Measurements from ENCODE around the gene CDO1.
"Not testable (repeated sequence)": the region's sequence is repeated elsewhere in the genome, so short reads cannot be mapped to it uniquely, and the experiment has no call there.

The CDO1 gene

GRCh38 chr5:115825948-115826347, 9.5 kb upstream of the CDO1 start:
- TF ChIP-seq CTCF (conservative IDR thresholded peaks at IDR 0.05; ENCODE audit: low read depth, low read length), result no peak
- Histone ChIP-seq H2AFZ (ENCODE audit: low read depth) (no peak overlapping the region), H3K79me2 (ENCODE audit: insufficient read depth, low read depth) (no peaks in the 10 kb centered on the region), H3K27me3 (ENCODE audit: insufficient read depth, low read depth) (no peaks in the 10 kb centered on the region), H3K4me3 (IDR thresholded peaks at IDR 0.05; ENCODE audit: insufficient read depth, low read depth, low read length) (no peak overlapping the region), H3K9ac (no peak overlapping the region), H3K27ac (no peak overlapping the region), H3K4me1 (ENCODE audit: low read depth, poor library complexity, severe bottlenecking) (no peaks in the 10 kb centered on the region), H3K4me2 (no peak overlapping the region), H4K20me1 (ENCODE audit: insufficient read depth) (no peaks in the 10 kb centered on the region), H3K36me3 (ENCODE audit: insufficient read depth) (no peaks in the 10 kb centered on the region)

- not testable (repeated sequence) for H3K9ac ChIP-seq; H3K4me2 ChIP-seq; H3K79me2 ChIP-seq (ENCODE audit: insufficient read depth, low read depth); H3K27ac ChIP-seq; H4K20me1 ChIP-seq (ENCODE audit: insufficient read depth); H3K27me3 ChIP-seq (ENCODE audit: insufficient read depth, low read depth); H3K36me3 ChIP-seq (ENCODE audit: insufficient read depth); H3K4me1 ChIP-seq (ENCODE audit: low read depth, poor library complexity, severe bottlenecking); H3K4me3 ChIP-seq (IDR thresholded peaks at IDR 0.05; ENCODE audit: insufficient read depth, low read depth, low read length); H2AFZ ChIP-seq (ENCODE audit: low read depth)
These were observed 8.5 kb upstream of the CDO1 start for GRCh38 chr5:115824983-115825382.

GRCh38 chr5:115820846-115821245, 4.4 kb upstream of the CDO1 start:
- Histone ChIP-seq H3K27ac (no peak overlapping the region), H2AFZ (ENCODE audit: low read depth) (no peak overlapping the region), H3K9ac (no peak overlapping the region), H3K36me3 (ENCODE audit: insufficient read depth) (no peaks in the 10 kb centered on the region), H4K20me1 (ENCODE audit: insufficient read depth) (no peaks in the 10 kb centered on the region), H3K79me2 (ENCODE audit: insufficient read depth, low read depth) (no peaks in the 10 kb centered on the region), H3K27me3 (ENCODE audit: insufficient read depth, low read depth) (no peaks in the 10 kb centered on the region), H3K4me1 (ENCODE audit: low read depth, poor library complexity, severe bottlenecking) (no peaks in the 10 kb centered on the region), H3K4me2 (no peak overlapping the region), H3K4me3 (IDR thresholded peaks at IDR 0.05; ENCODE audit: insufficient read depth, low read depth, low read length) (no peak overlapping the region)
- no peak for TF ChIP-seq CTCF (conservative IDR thresholded peaks at IDR 0.05; ENCODE audit: low read depth, low read length)

GRCh38 chr5:115818821-115819220, 2.4 kb upstream of the CDO1 start:
- Histone ChIP-seq H3K4me1 (ENCODE audit: low read depth, poor library complexity, severe bottlenecking) (no peaks in the 10 kb centered on the region), H2AFZ (ENCODE audit: low read depth) (no peak overlapping the region), H3K27ac (no peak overlapping the region), H4K20me1 (ENCODE audit: insufficient read depth) (no peaks in the 10 kb centered on the region), H3K36me3 (ENCODE audit: insufficient read depth) (no peaks in the 10 kb centered on the region), H3K9ac (no peak overlapping the region), H3K4me3 (IDR thresholded peaks at IDR 0.05; ENCODE audit: insufficient read depth, low read depth, low read length) (no peak overlapping the region), H3K79me2 (ENCODE audit: insufficient read depth, low read depth) (no peaks in the 10 kb centered on the region), H3K4me2 (no peak overlapping the region), H3K27me3 (ENCODE audit: insufficient read depth, low read depth) (no peaks in the 10 kb centered on the region)
- no peak for TF ChIP-seq CTCF (conservative IDR thresholded peaks at IDR 0.05; ENCODE audit: low read depth, low read length)

- no peak overlapping the region for H3K4me2 ChIP-seq
- TF ChIP-seq CTCF (conservative IDR thresholded peaks at IDR 0.05; ENCODE audit: low read depth, low read length), result no peak
- H3K79me2 ChIP-seq (ENCODE audit: insufficient read depth, low read depth), result no peaks in the 10 kb centered on the region
- H3K36me3 ChIP-seq (ENCODE audit: insufficient read depth), result no peaks in the 10 kb centered on the region
- H3K4me3 ChIP-seq (IDR thresholded peaks at IDR 0.05; ENCODE audit: insufficient read depth, low read depth, low read length), result no peak overlapping the region
- no peak overlapping the region for H2AFZ ChIP-seq (ENCODE audit: low read depth)
- no peak overlapping the region for H3K9ac ChIP-seq
- H4K20me1 ChIP-seq (ENCODE audit: insufficient read depth), result no peaks in the 10 kb centered on the region
- no peaks in the 10 kb centered on the region for H3K27me3 ChIP-seq (ENCODE audit: insufficient read depth, low read depth)
- no peak overlapping the region for H3K27ac ChIP-seq
- H3K4me1 ChIP-seq (ENCODE audit: low read depth, poor library complexity, severe bottlenecking), result peaks cover 5% of the 10 kb centered on the region
These were observed 927 bp upstream of the CDO1 start for GRCh38 chr5:115817386-115817785.
